Right hindlimb (tissue), 1 donor: ENCODE measurements around the gene COX6A2.

Source experiments
- DNase-seq: peaks from one replicate; pipeline ENCODE4 v3.0.0-alpha.2; 2018

The COX6A2 gene

GRCh38 chr16:31407406-31407805 lies 20.8 kb downstream of the COX6A2 start:
- DNase-seq: no peak

- no peak for DNase-seq
Measured at GRCh38 chr16:31404353-31405064, 23.7 kb downstream of the COX6A2 start.

- DNase-seq: no peak
Measured at GRCh38 chr16:31403590-31404352, 24.4 kb downstream of the COX6A2 start.

- no peak for DNase-seq
Measured at GRCh38 chr16:31402687-31403086, 25.5 kb downstream of the COX6A2 start.

GRCh38 chr16:31401436-31401835 lies 26.7 kb downstream of the COX6A2 start:
- no peak for DNase-seq

- DNase-seq: no peak
Measured at GRCh38 chr16:31400191-31400590, 28.0 kb downstream of the COX6A2 start.

GRCh38 chr16:31397701-31398100 lies 30.5 kb downstream of the COX6A2 start:
- DNase-seq: no peak

- DNase-seq: no peak
Measured at GRCh38 chr16:31397096-31397660, 31.0 kb downstream of the COX6A2 start.

GRCh38 chr16:31395647-31396046 lies 32.5 kb downstream of the COX6A2 start:
- DNase-seq: no peak

GRCh38 chr16:31393056-31393455 lies 35.1 kb downstream of the COX6A2 start, which contains the start of gene ITGAD:
TSS of gene ITGAD (plus strand) at chr16:31393335. CDS start at chr16:31393361, 26 bp downstream.
- no peak for DNase-seq

- no peak for DNase-seq
Measured at GRCh38 chr16:31390504-31391041, 37.6 kb downstream of the COX6A2 start.

GRCh38 chr16:31388535-31388934 lies 39.6 kb downstream of the COX6A2 start:
- no peak for DNase-seq

- DNase-seq: no peak
Measured at GRCh38 chr16:31386157-31386984, 41.8 kb downstream of the COX6A2 start.

- no peak for DNase-seq
Measured at GRCh38 chr16:31385680-31386079, 42.5 kb downstream of the COX6A2 start.

- peak; percentile 42 for DNase-seq
Measured at GRCh38 chr16:31382485-31383161, 45.5 kb downstream of the COX6A2 start.

- DNase-seq: no peak
Measured at GRCh38 chr16:31380201-31380600, 48.0 kb downstream of the COX6A2 start.
